Endodermal cell (in vitro differentiated cells): ENCODE data around the gene PZP. TPM values are rescaled to one million over a fixed set of nuclear protein-coding genes. Genes with fewer than 3 reads are reported as not detected.

Experiments
- DNase-seq: peaks from one replicate; pipeline ENCODE4 v3.0.0-alpha.2; 2017
- H3K27ac ChIP-seq: 2 replicates; pipeline ENCODE4 v1.5.1; 2013; ENCODE audit warnings: mild to moderate bottlenecking, low read depth, low read length, moderate library complexity
- H3K27me3 ChIP-seq: 2 replicates; pipeline ENCODE4 v1.6.1; 2013; ENCODE audit warnings: mild to moderate bottlenecking, low read length, moderate library complexity; ENCODE audit not compliant: insufficient read depth, control insufficient read depth, poor library complexity, severe bottlenecking
- H3K36me3 ChIP-seq: 2 replicates; pipeline ENCODE4 v1.7.0; 2013; ENCODE audit warnings: mild to moderate bottlenecking, low read length, moderate library complexity; ENCODE audit not compliant: control insufficient read depth, insufficient read depth
- H3K4me1 ChIP-seq: one replicate; pipeline ENCODE4 v1.7.0; 2013; ENCODE audit warnings: low read length; ENCODE audit not compliant: control insufficient read depth, insufficient read depth
- H3K4me3 ChIP-seq: 2 replicates; pipeline ENCODE4 v1.5.1; 2013; ENCODE audit warnings: mild to moderate bottlenecking, low read length, moderate library complexity
- H3K9ac ChIP-seq: 2 replicates; pipeline ENCODE4 v1.6.1; 2013; ENCODE audit warnings: mild to moderate bottlenecking, low read length, moderate library complexity; ENCODE audit not compliant: poor library complexity, severe bottlenecking; ENCODE audit errors: extremely low read depth
- H3K9me3 ChIP-seq: 2 replicates; pipeline ENCODE4 v1.6.1; 2013; ENCODE audit warnings: mild to moderate bottlenecking, low read length, moderate library complexity; ENCODE audit not compliant: control insufficient read depth
- H3K27ac Mint-ChIP-seq: 2 replicates; pipeline ENCODE4 v1.8.0; 2020; ENCODE audit warnings: mixed read lengths
- H3K27me3 Mint-ChIP-seq: 2 replicates; pipeline ENCODE4 v1.8.0; 2021; ENCODE audit warnings: mild to moderate bottlenecking, mixed read lengths; ENCODE audit not compliant: insufficient read depth
- H3K36me3 Mint-ChIP-seq: 2 replicates; pipeline ENCODE4 v1.8.0; 2020; ENCODE audit warnings: low read depth, mixed read lengths
- H3K4me1 Mint-ChIP-seq: 2 replicates; pipeline ENCODE4 v1.8.0; 2020; ENCODE audit warnings: mixed read lengths
- H3K4me3 Mint-ChIP-seq: 2 replicates; pipeline ENCODE4 v1.8.0; 2020; ENCODE audit warnings: mild to moderate bottlenecking, moderate library complexity, mixed read lengths
- H3K9me3 Mint-ChIP-seq: 2 replicates; pipeline ENCODE4 v1.8.0; 2020; ENCODE audit warnings: mild to moderate bottlenecking, mixed read lengths
- WGBS, 2 experiments: methylation state at CpG; one replicate each; pipeline versions ENCODE4 v1.1.5 to v1.1.7; 2013; ENCODE audit warnings: missing lambda C conversion rate in 2 of 2, mixed read lengths in 1 of 2; ENCODE audit not compliant: insufficient coverage in 1 of 2, insufficient read length in 1 of 2; 5-methylcytosine and 5-hydroxymethylcytosine counted together
- total RNA-seq, 2 donors: library from RNA; stranded (reverse); fragmentation: NEBNext Ultra II Directional in 1 of 2; extraction: Animal tissue kit (Norgen Biotek cat#: 25700) in 1 of 2; gene quantifications; 2 replicates in 1 of 2; 3 replicates in 1 of 2; pipeline ENCODE4 v1.2.1, GENCODE V29; 2021
- TF ChIP-seq, protein P1 (sequence below): fragments of 200-600 bp; sonication (generic); conservative IDR thresholded peaks from 2 replicates; pipeline ENCODE4 v1.5.0; 2021; ENCODE audit warnings: antibody characterized with exemption, mild to moderate bottlenecking

The PZP gene
- total RNA-seq, 2 donors from 2014 or later, result 1.3 TPM; not detected in 1

DNA sequence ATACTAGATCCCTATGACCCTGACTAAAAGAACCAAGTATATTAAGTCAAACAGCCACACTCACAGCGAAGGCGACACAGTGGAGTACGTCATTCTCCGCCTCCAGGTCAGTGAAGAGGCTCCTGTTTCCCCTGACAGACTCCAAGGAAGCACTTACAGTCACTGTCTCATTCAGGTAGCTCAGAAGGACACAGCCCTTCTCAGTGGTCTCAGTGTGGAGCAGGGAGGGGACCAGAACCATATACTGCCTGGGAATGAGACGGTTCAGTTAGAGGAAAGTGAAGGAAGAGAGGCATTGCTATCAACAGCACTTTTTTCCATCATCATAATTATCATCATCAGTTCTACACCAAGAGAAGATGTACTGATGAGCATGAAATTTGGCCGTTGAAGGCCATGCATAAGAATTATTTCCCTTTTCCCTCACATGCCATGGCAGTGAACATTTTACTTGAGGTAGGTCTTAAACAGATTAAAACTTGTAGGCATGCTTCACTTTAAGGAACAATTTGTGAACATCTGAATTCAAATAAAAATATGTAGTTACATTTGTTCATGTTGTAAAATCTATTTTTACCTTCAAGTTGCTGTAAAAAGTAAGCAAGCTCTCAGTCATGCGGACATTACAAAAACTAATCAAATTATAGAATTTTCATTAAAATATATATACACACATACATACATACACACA lies 94.8 kb downstream of the PZP start:
- Histone ChIP-seq H3K4me3 (no peak overlapping the region), H3K27ac (no peak overlapping the region), H3K4me1 (no peaks in the 10 kb centered on the region), H3K36me3 (no peaks in the 10 kb centered on the region), H3K27me3 (no peaks in the 10 kb centered on the region), H3K9me3 (no peaks in the 10 kb centered on the region), H3K9ac (no peak overlapping the region)
- no peak for DNase-seq
- Mint-ChIP-seq H3K4me1 (no peaks in the 10 kb centered on the region), H3K27ac (no peak overlapping the region), H3K27me3 (peaks cover 4% of the 10 kb centered on the region), H3K4me3 (no peak overlapping the region), H3K36me3 (no peaks in the 10 kb centered on the region), H3K9me3 (no peaks in the 10 kb centered on the region)
- TF ChIP-seq, protein P1, sequence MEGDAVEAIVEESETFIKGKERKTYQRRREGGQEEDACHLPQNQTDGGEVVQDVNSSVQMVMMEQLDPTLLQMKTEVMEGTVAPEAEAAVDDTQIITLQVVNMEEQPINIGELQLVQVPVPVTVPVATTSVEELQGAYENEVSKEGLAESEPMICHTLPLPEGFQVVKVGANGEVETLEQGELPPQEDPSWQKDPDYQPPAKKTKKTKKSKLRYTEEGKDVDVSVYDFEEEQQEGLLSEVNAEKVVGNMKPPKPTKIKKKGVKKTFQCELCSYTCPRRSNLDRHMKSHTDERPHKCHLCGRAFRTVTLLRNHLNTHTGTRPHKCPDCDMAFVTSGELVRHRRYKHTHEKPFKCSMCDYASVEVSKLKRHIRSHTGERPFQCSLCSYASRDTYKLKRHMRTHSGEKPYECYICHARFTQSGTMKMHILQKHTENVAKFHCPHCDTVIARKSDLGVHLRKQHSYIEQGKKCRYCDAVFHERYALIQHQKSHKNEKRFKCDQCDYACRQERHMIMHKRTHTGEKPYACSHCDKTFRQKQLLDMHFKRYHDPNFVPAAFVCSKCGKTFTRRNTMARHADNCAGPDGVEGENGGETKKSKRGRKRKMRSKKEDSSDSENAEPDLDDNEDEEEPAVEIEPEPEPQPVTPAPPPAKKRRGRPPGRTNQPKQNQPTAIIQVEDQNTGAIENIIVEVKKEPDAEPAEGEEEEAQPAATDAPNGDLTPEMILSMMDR, result no peak
- WGBS, 2 experiments, result 73 to 100% methylated on average over 1 to 6 of the region's 7 CpGs

DNA sequence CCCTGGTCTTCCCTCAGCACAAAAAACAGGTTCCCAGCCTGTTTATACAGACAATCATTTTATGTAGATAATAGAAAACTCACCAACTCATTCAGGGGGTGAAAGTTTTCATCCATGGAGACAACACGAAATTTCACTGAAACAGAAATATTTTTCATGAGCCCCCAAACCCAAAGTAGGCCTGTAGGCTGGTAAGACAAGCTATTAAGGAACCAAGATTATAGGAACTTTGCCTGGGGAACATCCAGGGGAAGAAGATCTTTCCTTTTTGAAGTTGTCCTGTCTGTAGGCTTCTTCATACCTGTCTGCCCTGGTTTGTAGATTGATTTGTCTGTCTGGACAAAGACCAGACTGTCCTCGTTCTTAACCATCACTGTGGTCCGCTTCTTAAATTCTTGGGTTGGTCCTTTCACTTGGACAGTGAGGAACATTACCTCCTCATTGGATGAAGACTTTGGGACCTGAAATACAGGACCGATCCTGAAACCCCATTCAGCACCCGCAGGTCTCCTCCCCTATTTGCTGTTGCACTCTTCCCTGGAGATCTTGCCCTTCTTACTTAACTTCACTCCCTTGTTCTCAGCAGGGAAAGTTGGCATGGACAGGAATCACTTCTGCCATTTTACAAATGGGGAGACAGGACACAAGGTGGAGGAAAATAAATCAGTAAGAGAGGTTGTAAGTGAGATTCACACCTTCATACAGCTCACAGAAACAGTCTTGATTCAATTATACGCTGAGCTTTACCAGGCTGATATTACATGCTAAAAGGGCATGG lies 95.9 kb downstream of the PZP start:
- Mint-ChIP-seq H3K36me3 (no peaks in the 10 kb centered on the region), H3K27ac (no peak overlapping the region), H3K27me3 (peaks cover 4% of the 10 kb centered on the region), H3K4me3 (no peak overlapping the region), H3K9me3 (no peaks in the 10 kb centered on the region), H3K4me1 (no peaks in the 10 kb centered on the region)
- no peaks in the 10 kb centered on the region for H3K27me3 ChIP-seq
- no peak overlapping the region for H3K27ac ChIP-seq
- TF ChIP-seq, protein P1, result no peak
- H3K4me3 ChIP-seq, result no peak overlapping the region
- no peak for DNase-seq
- H3K4me1 ChIP-seq, result no peaks in the 10 kb centered on the region
- WGBS, 2 experiments, result 92 to 100% methylated on average over 3 to 6 of the region's 6 CpGs
- no peaks in the 10 kb centered on the region for H3K36me3 ChIP-seq
- no peak overlapping the region for H3K9ac ChIP-seq
- no peaks in the 10 kb centered on the region for H3K9me3 ChIP-seq

DNA sequence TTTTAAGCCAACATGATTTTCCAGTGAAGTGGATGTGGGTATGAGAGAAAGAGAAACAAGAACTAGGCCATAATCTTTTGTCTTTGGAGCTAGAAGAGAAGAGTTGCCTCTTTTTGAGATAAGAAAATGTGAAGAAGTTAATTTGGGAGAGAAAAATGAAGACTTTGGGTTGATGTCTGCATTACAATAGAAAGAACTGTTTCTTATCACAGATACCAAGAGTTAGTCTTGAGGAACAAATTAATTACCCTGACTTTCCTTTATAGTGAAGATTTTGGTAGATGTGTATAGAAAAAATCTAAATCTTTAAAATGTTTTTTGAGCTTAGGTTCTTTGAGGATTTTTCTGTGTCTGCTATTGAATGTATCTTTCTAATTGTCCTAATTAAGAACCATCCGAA lies 96.7 kb downstream of the PZP start:
- Histone ChIP-seq H3K9ac (no peak overlapping the region), H3K4me3 (no peak overlapping the region), H3K27me3 (no peaks in the 10 kb centered on the region), H3K9me3 (no peaks in the 10 kb centered on the region), H3K4me1 (no peaks in the 10 kb centered on the region), H3K36me3 (no peaks in the 10 kb centered on the region), H3K27ac (no peak overlapping the region)
- 83% methylated on average over 1 of the region's 1 CpG; no CpG with 5 or more reads in 1 of the 2 experiments for WGBS, 2 experiments
- TF ChIP-seq, protein P1, result no peak
- H3K4me3 Mint-ChIP-seq, result no peak overlapping the region
- no peaks in the 10 kb centered on the region for H3K36me3 Mint-ChIP-seq
- H3K4me1 Mint-ChIP-seq, result no peaks in the 10 kb centered on the region
- no peaks in the 10 kb centered on the region for H3K9me3 Mint-ChIP-seq
- H3K27ac Mint-ChIP-seq, result no peak overlapping the region
- no peak for DNase-seq
- H3K27me3 Mint-ChIP-seq, result peaks cover 4% of the 10 kb centered on the region
